ENCODE results near the gene KLK15.

GRCh38 chr19:50876456-50876855 is 43.1 kb upstream of the KLK15 start:
- no peak for TF ChIP-seq ZEB1 (IDR thresholded peaks at IDR 0.05; ENCODE audit: insufficient replicate concordance, low read depth)
- TF ChIP-seq ARNT2 (CRISPR knock-in tag; IDR thresholded peaks at IDR 0.05; ENCODE audit: low read depth): no peak
- TF ChIP-seq YY1 (IDR thresholded peaks at IDR 0.05; ENCODE audit: insufficient read depth, insufficient replicate concordance, low read depth, low read length): no peak
- TF ChIP-seq CTCF (CRISPR knock-in tag; IDR thresholded peaks at IDR 0.05): no peak
- no peak for TF ChIP-seq ZNF512 (CRISPR knock-in tag; IDR thresholded peaks at IDR 0.05)
- TF ChIP-seq ZNF670 (CRISPR knock-in tag; IDR thresholded peaks at IDR 0.05; ENCODE audit: borderline replicate concordance): no peak
- no peak for TF ChIP-seq ZNF501 (CRISPR knock-in tag; IDR thresholded peaks at IDR 0.05)
- no peak for TF ChIP-seq SUZ12 (IDR thresholded peaks at IDR 0.05; ENCODE audit: low read depth, low read length)
- TF ChIP-seq BRCA1 (CRISPR knock-in tag; IDR thresholded peaks at IDR 0.05): no peak
- no peak for TF ChIP-seq RFX1 (IDR thresholded peaks at IDR 0.05)
- TF ChIP-seq EP300 (IDR thresholded peaks at IDR 0.05; ENCODE audit: low read depth in 2 of 2, low read length in 2 of 2): no peak
- TF ChIP-seq EP300 (CRISPR knock-in tag; IDR thresholded peaks at IDR 0.05; ENCODE audit: borderline replicate concordance): no peak
- no peak for TF ChIP-seq NFIB (CRISPR knock-in tag; IDR thresholded peaks at IDR 0.05; ENCODE audit: borderline replicate concordance)
- no peak for TF ChIP-seq RARA (CRISPR knock-in tag; IDR thresholded peaks at IDR 0.05)
